Left hindlimb (tissue), 1 donor: ENCODE results near the gene PRSS35.
"Not testable (repeated sequence)": the region's sequence is repeated elsewhere in the genome, so short reads cannot be mapped to it uniquely, and the experiment has no call there.

Source experiments
- DNase-seq: peaks from one replicate; pipeline ENCODE4 v3.0.0-alpha.2; 2018

The PRSS35 gene

GRCh38 chr6:83518816-83519480, 6.6 kb downstream of the PRSS35 start:
- DNase-seq, result no peak

- DNase-seq, result no peak
Observed at GRCh38 chr6:83536034-83536646, 23.8 kb downstream of the PRSS35 start.

- DNase-seq, result no peak
Observed at GRCh38 chr6:83536647-83537589, 24.6 kb downstream of the PRSS35 start.

- no peak for DNase-seq
Observed at GRCh38 chr6:83539678-83540077, 27.3 kb downstream of the PRSS35 start.

- DNase-seq, result no peak
Observed at GRCh38 chr6:83546636-83547035, 34.3 kb downstream of the PRSS35 start.

- DNase-seq, result not testable (repeated sequence)
Observed at GRCh38 chr6:83550482-83550881, 38.1 kb downstream of the PRSS35 start.

- DNase-seq, result not testable (repeated sequence)
Observed at GRCh38 chr6:83551748-83552147, 39.4 kb downstream of the PRSS35 start.

- no peak for DNase-seq
Observed at GRCh38 chr6:83556871-83557270, 44.5 kb downstream of the PRSS35 start.

- no peak for DNase-seq
Observed at GRCh38 chr6:83558975-83559374, 46.6 kb downstream of the PRSS35 start.

GRCh38 chr6:83571663-83572185, 59.4 kb downstream of the PRSS35 start:
- not testable (repeated sequence) for DNase-seq

- no peak for DNase-seq
Observed at GRCh38 chr6:83574783-83575182, 62.4 kb downstream of the PRSS35 start.
